ENCODE data around the gene ADRA1B.

Gene ADRA1B

DNA sequence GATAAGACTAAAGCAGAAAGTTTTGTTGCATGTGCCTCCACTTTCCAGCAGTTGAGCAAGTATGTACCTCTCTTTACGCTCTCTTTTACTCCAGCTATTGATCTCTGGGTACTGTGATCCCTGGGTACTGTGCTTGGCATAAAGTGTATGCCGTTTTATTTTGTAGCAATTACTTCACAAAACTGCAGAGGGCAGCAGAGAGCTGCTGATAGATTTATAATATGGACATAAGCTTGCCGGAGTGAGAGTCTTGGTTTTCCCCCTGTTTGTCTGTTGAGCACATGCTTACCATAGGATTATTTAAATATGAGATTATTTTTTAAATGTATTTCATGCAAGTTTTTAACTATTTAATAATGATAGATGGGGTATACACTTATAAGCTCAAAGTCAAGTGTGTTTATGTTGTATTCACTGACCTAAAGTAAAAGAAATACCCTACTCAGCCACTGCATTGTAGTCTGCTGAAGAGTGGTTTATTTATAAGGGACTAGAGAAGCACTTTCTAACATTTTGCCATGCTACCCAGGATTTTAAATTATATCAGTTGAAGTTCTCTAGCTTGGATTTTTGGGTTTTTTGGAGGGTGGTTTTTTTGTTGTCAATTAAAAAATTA is 105.7 kb downstream of the ADRA1B start:
- peak; percentile 58 for DNase-seq
